ENCODE measurements around the gene CLCC1. TPM values are rescaled to one million over a fixed set of nuclear protein-coding genes. Genes with fewer than 3 reads are reported as not detected.

CLCC1 gene
- total RNA-seq, 1 experiment from 2014 or later = 30.1 TPM

DNA sequence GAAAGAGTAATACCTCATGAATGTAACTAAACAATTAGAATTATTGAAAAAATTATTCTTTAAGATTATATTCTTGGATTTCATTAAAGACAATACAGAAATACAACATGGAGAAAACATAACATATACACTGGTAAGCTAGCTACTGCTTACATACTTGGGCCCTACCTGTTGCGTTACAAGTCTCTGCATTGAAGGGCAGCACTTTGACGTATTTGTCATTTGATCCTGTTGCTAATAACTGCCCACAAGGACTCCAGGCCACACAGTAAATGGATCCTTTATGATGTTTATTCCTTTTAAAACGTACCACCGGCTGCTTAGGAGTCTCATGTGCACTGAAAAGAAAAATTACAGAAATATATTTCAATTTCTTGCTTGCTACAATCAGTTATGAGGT is 19.8 kb upstream of the CLCC1 start:
- no peaks in the 10 kb centered on the region for H4K20me1 ChIP-seq (ENCODE audit: insufficient read depth)
- no peak for TF ChIP-seq EZH2 (IDR thresholded peaks at IDR 0.05; ENCODE audit: low read depth)
- no peak for TF ChIP-seq CTCF (conservative IDR thresholded peaks at IDR 0.05)
- H3K27me3 ChIP-seq (ENCODE audit: insufficient read depth, low read depth) = no peaks in the 10 kb centered on the region
- no peaks in the 10 kb centered on the region for H3K9me2 ChIP-seq (ENCODE audit: insufficient read depth)
- DNase-seq = peak in 1 of 2 experiments; percentile 26
- CTCF ChIA-PET = interaction anchor here (0.7 kb wide), 1 partner anchor 188 kb away, joined by 4 read pairs; no protein-coding TSS in a partner anchor
- H2AFZ ChIP-seq = no peak overlapping the region
- H3K4me3 ChIP-seq = no peak overlapping the region
- H3K36me3 ChIP-seq (ENCODE audit: low read depth) = no peaks in the 10 kb centered on the region
- POLR2A ChIA-PET (ENCODE audit: unreplicated experiment) = no interaction called here
- no peaks in the 10 kb centered on the region for H3F3A ChIP-seq (ENCODE audit: insufficient read depth, low read depth)
- H3K79me2 ChIP-seq (ENCODE audit: low read depth) = no peaks in the 10 kb centered on the region
- H3K27ac ChIP-seq = no peak overlapping the region
- no TSS peak for BruUV-seq (replicated peaks)
- no peaks in the 10 kb centered on the region for H3K4me1 ChIP-seq (replicated peaks; ENCODE audit: insufficient read depth)
- no peak overlapping the region for H3K4me2 ChIP-seq
- H3K9me3 ChIP-seq (ENCODE audit: insufficient read depth, low read depth) = no peaks in the 10 kb centered on the region
- intact Hi-C loops (cut with micrococcal nuclease; ENCODE audit: unreplicated experiment) = no loop called here

DNA sequence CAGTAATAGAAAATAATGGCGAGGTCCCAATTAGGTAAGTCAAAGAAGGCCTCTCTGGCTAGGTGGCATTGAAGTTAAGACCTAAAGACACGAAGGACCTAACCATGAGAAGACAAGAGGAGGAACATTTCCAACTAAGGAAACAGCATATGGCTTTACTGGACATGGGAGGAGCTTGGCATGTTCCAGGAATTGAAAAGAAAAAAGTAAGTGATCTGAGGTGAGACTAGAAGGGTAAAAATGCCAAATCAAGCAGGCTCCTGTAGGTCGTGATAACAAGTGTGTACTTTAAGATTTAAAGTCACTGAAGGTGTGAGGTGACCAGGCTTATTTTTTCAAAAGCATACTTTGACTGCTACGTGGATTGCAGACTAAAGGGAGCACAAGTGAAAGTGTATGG is 13.4 kb upstream of the CLCC1 start:
- Histone ChIP-seq H3K79me2 (ENCODE audit: low read depth) (no peaks in the 10 kb centered on the region), H3K4me3 (no peak overlapping the region), H3K27ac (no peak overlapping the region), H3K4me2 (no peak overlapping the region), H4K20me1 (ENCODE audit: insufficient read depth) (no peaks in the 10 kb centered on the region), H2AFZ (no peak overlapping the region), H3K27me3 (ENCODE audit: insufficient read depth, low read depth) (no peaks in the 10 kb centered on the region), H3K9me3 (ENCODE audit: insufficient read depth, low read depth) (no peaks in the 10 kb centered on the region), H3K4me1 (replicated peaks; ENCODE audit: insufficient read depth) (no peaks in the 10 kb centered on the region), H3F3A (ENCODE audit: insufficient read depth, low read depth) (no peaks in the 10 kb centered on the region), H3K36me3 (ENCODE audit: low read depth) (no peaks in the 10 kb centered on the region), H3K9me2 (ENCODE audit: insufficient read depth) (no peaks in the 10 kb centered on the region)
- TF ChIP-seq CTCF (conservative IDR thresholded peaks at IDR 0.05) (no peak), EZH2 (IDR thresholded peaks at IDR 0.05; ENCODE audit: low read depth) (no peak)
- ChIA-PET CTCF (no interaction called here), POLR2A (ENCODE audit: unreplicated experiment) (no interaction called here)
- peak in 1 of 2 experiments; percentile 6 for DNase-seq
- intact Hi-C loops (cut with micrococcal nuclease; ENCODE audit: unreplicated experiment) = no loop called here
- no TSS peak for BruUV-seq (replicated peaks)

GRCh38 chr1:108972951-108973350 is 9.7 kb upstream of the CLCC1 start:
- Histone ChIP-seq H3K27ac (no peak overlapping the region), H3K9me2 (ENCODE audit: insufficient read depth) (no peaks in the 10 kb centered on the region), H3K27me3 (ENCODE audit: insufficient read depth, low read depth) (no peaks in the 10 kb centered on the region), H4K20me1 (ENCODE audit: insufficient read depth) (no peaks in the 10 kb centered on the region), H3K79me2 (ENCODE audit: low read depth) (no peaks in the 10 kb centered on the region), H3K36me3 (ENCODE audit: low read depth) (no peaks in the 10 kb centered on the region), H3K9me3 (ENCODE audit: insufficient read depth, low read depth) (no peaks in the 10 kb centered on the region), H3K4me2 (no peak overlapping the region), H3K4me3 (no peak overlapping the region), H3F3A (ENCODE audit: insufficient read depth, low read depth) (no peaks in the 10 kb centered on the region), H2AFZ (no peak overlapping the region), H3K4me1 (replicated peaks; ENCODE audit: insufficient read depth) (no peaks in the 10 kb centered on the region)
- BruUV-seq (replicated peaks) = no TSS peak
- CTCF ChIA-PET = interaction anchor here (0.7 kb wide), 1 partner anchor 113 kb away, joined by 4 read pairs; no protein-coding TSS in a partner anchor
- POLR2A ChIA-PET (ENCODE audit: unreplicated experiment) = no interaction called here
- no peak for TF ChIP-seq EZH2 (IDR thresholded peaks at IDR 0.05; ENCODE audit: low read depth)
- no peak for TF ChIP-seq CTCF (conservative IDR thresholded peaks at IDR 0.05)
- DNase-seq = peak in 1 of 2 experiments; percentile 12
- intact Hi-C loops (cut with micrococcal nuclease; ENCODE audit: unreplicated experiment) = no loop called here

Measured in PC-9 (cell line).